ENCODE data around the gene KCNN3. TPM values are rescaled to one million over a fixed set of nuclear protein-coding genes. Genes with fewer than 3 reads are reported as not detected.
"Not testable (repeated sequence)": the region's sequence is repeated elsewhere in the genome, so short reads cannot be mapped to it uniquely, and the experiment has no call there.

The KCNN3 gene
- polyA plus RNA-seq, result 4.7 TPM
- long read RNA-seq, donor 1, full-length matches to known transcripts, result 1 of 1 reads
- long read RNA-seq, donor 1, partial matches to known transcripts, result 0 of 1 reads
- long read RNA-seq, donor 1, other reads (novel, unspliced or antisense), result 0 of 1 reads
- long read RNA-seq, donor 2, full-length matches to known transcripts, result 5 of 5 reads
- long read RNA-seq, donor 2, partial matches to known transcripts, result 0 of 5 reads
- long read RNA-seq, donor 2, other reads (novel, unspliced or antisense), result 0 of 5 reads
- long read RNA-seq, donor 3, result 0 reads
- long read RNA-seq, donor 4, result 0 reads
- long read RNA-seq, donor 5, result 0 reads
- long read RNA-seq, donor 6, result 0 reads
- long read RNA-seq, donor 7, full-length matches to known transcripts, result 1 of 1 reads
- long read RNA-seq, donor 7, partial matches to known transcripts, result 0 of 1 reads
- long read RNA-seq, donor 7, other reads (novel, unspliced or antisense), result 0 of 1 reads
- long read RNA-seq, donor 8, full-length matches to known transcripts, result 1 of 1 reads
- long read RNA-seq, donor 8, partial matches to known transcripts, result 0 of 1 reads
- long read RNA-seq, donor 8, other reads (novel, unspliced or antisense), result 0 of 1 reads
- long read RNA-seq, donor 9, result 0 reads
- long read RNA-seq, donor 10, full-length matches to known transcripts, result 2 of 2 reads
- long read RNA-seq, donor 10, partial matches to known transcripts, result 0 of 2 reads
- long read RNA-seq, donor 10, other reads (novel, unspliced or antisense), result 0 of 2 reads
- long read RNA-seq, donor 11, full-length matches to known transcripts, result 2 of 2 reads
- long read RNA-seq, donor 11, partial matches to known transcripts, result 0 of 2 reads
- long read RNA-seq, donor 11, other reads (novel, unspliced or antisense), result 0 of 2 reads

DNA sequence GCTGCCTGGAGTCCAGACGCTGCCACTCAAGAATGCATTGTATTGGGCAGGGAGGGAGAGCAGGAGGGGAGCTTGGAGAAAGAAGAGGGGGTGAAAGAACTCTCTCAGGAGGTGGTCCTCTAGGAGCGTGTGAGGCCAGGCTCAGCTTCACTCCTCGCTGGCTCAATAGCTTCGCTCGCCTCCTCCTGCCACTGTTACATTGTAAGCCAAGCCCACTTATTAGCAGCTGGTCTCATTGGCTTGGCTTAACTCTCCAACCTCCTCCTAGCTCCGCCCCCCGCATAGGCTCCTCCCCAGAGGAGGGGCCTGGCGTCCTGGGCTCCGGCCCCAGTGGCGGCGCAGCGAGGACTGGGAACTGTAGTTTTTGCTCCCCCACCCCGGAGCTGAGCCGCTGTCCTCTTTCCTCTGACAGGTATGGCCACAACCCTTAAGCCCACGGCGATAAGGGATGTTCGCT, at the start of gene KCNN3:
KCNN3 (minus strand) TSS at position 167 of the 457 bp plus-strand sequence. CDS start 317 bp downstream, outside the sequence.
- peak; percentile 93 to 95 for DNase-seq
- Histone ChIP-seq H3K27me3 (ENCODE audit: control insufficient read depth, insufficient read depth, low read length) (peaks cover 41% of the 10 kb centered on the region), H3K4me1 (ENCODE audit: control insufficient read depth, insufficient read depth, low read length) (peaks cover 5% of the 10 kb centered on the region), H3K4me3 (ENCODE audit: low read length) (peak within 1 kb of the TSS; percentile 43), H3K36me3 (ENCODE audit: control insufficient read depth, insufficient read depth, low read length) (no peaks in the 10 kb centered on the region), H3K27ac (ENCODE audit: low read length) (no peak within 1 kb of the TSS), H3K9me3 (ENCODE audit: control insufficient read depth, low read depth, low read length) (no peaks in the 10 kb centered on the region)
- no CpG with 5 or more reads among the region's 17 CpGs for WGBS (ENCODE audit: insufficient coverage, low lambda C conversion rate)

DNA sequence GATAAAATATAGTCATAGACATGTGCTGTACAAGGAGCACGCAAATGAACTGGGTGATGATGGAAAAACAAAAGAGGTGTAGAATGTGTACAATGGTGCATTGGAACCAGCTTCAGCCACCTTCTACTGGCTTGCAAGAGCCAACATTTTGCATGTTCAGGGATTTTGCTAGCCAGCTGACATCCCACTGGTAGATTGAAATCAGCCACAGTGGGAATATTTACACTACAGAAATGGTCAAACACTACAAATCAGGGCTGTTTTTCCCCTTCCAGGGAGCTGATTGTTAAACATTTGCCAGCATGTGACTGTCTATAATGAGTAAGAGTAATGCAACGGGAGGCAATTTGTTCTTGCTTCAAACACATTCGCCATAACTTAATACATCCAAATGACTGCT, 43.2 kb upstream of the KCNN3 start:
- Histone ChIP-seq H3K9me3 (ENCODE audit: control insufficient read depth, low read depth, low read length) (peaks cover 6% of the 10 kb centered on the region), H3K27ac (ENCODE audit: low read length) (no peak overlapping the region), H3K4me1 (ENCODE audit: control insufficient read depth, insufficient read depth, low read length) (no peaks in the 10 kb centered on the region), H3K36me3 (ENCODE audit: control insufficient read depth, insufficient read depth, low read length) (no peaks in the 10 kb centered on the region), H3K27me3 (ENCODE audit: control insufficient read depth, insufficient read depth, low read length) (no peaks in the 10 kb centered on the region), H3K4me3 (ENCODE audit: low read length) (no peak overlapping the region)
- DNase-seq, result no peak
- WGBS (ENCODE audit: insufficient coverage, low lambda C conversion rate), result 100% methylated on average over 2 of the region's 3 CpGs

DNA sequence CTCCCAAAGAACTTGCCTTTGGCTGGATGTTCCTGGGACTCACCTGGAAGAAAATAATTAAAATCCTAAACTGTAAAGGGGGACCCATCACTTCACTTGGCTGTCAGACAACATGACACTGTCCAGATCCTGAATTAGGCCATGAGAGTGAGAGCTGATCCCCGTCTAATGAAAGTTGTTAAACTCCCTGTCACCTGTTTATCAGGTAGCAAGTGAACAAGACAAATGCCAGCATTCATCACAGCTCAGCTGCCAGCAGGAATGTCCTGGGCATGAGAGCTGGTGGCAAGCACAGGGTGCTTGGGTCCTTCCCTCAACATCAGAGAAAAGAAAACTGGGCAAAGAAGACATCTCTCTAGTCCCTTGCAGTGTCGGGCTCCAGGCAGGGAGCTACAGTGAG, 42.7 kb upstream of the KCNN3 start:
- Histone ChIP-seq H3K4me3 (ENCODE audit: low read length) (no peak overlapping the region), H3K27me3 (ENCODE audit: control insufficient read depth, insufficient read depth, low read length) (no peaks in the 10 kb centered on the region), H3K27ac (ENCODE audit: low read length) (no peak overlapping the region), H3K36me3 (ENCODE audit: control insufficient read depth, insufficient read depth, low read length) (no peaks in the 10 kb centered on the region), H3K4me1 (ENCODE audit: control insufficient read depth, insufficient read depth, low read length) (no peaks in the 10 kb centered on the region), H3K9me3 (ENCODE audit: control insufficient read depth, low read depth, low read length) (peaks cover 6% of the 10 kb centered on the region)
- WGBS (ENCODE audit: insufficient coverage, low lambda C conversion rate), result no CpG with 5 or more reads among the region's 2 CpGs
- DNase-seq, result no peak

DNA sequence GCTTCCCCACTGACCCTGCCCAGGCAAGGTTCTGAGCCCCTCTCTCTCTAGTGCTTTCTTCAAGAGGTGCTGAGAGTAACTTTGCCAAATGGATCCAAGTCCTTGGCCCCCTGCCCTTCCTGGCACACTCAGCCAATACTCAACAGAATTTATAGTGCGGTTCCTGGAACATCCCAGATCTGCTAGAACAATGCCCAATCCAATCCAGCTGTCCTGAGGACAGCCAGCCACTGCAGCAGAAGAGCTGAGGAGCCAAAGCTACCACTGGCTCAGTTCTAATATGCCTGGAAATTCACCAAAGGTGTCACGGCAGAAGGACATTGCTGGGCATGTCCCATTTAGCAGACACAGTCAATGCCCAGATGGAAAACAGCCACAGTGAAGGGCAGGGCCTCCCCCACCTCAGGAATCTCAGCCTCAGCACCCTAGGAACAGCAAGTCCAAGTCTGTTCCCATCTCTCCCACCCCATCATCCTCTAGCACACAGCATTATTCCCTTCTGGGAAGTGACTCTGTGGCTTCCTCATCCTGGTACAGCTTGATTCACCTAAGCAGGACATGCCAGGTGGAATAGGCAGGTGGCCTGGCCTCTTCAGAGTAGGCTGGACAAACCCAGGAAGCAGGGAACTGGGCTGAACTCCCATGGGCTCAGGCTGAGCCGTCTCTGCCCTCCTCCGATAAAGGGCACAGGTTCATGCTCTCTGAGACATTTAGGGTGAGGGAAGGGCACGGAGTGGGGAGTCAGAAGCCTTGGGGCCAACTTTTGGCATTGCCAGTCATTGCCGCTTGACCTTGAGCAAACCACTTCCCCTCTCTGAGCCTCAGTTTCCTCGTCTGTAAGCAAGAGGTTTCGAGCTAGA, 41.8 kb upstream of the KCNN3 start:
- H3K36me3 ChIP-seq (ENCODE audit: control insufficient read depth, insufficient read depth, low read length), result no peaks in the 10 kb centered on the region
- WGBS (ENCODE audit: insufficient coverage, low lambda C conversion rate), result no CpG with 5 or more reads among the region's 8 CpGs
- no peak overlapping the region for H3K4me3 ChIP-seq (ENCODE audit: low read length)
- H3K9me3 ChIP-seq (ENCODE audit: control insufficient read depth, low read depth, low read length), result peaks cover 6% of the 10 kb centered on the region
- no peak for DNase-seq
- no peak overlapping the region for H3K27ac ChIP-seq (ENCODE audit: low read length)
- H3K27me3 ChIP-seq (ENCODE audit: control insufficient read depth, insufficient read depth, low read length), result no peaks in the 10 kb centered on the region
- H3K4me1 ChIP-seq (ENCODE audit: control insufficient read depth, insufficient read depth, low read length), result no peaks in the 10 kb centered on the region

DNA sequence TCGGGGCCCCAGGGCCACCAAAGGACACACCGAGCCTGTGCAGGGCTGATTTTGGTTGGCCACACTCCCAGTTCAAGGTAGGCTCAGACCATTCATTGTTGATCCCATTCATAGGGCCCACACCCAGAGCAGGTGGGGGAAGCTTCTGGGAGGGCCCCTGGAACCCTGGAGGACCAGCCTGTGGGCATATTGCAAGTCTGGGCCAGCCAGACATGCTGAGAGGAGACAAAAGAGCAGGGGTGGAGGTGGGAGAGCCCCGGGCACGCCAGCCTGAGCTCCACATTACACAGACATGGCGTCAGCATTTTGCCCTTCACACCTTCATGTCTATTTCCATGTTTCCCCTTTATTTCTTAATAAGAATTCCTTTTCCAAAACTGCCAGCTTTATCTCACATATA, 40.8 kb upstream of the KCNN3 start:
- no peaks in the 10 kb centered on the region for H3K36me3 ChIP-seq (ENCODE audit: control insufficient read depth, insufficient read depth, low read length)
- peaks cover 6% of the 10 kb centered on the region for H3K9me3 ChIP-seq (ENCODE audit: control insufficient read depth, low read depth, low read length)
- H3K4me3 ChIP-seq (ENCODE audit: low read length), result no peak overlapping the region
- WGBS (ENCODE audit: insufficient coverage, low lambda C conversion rate), result no CpG with 5 or more reads among the region's 5 CpGs
- DNase-seq, result no peak
- H3K27ac ChIP-seq (ENCODE audit: low read length), result no peak overlapping the region
- no peaks in the 10 kb centered on the region for H3K27me3 ChIP-seq (ENCODE audit: control insufficient read depth, insufficient read depth, low read length)
- H3K4me1 ChIP-seq (ENCODE audit: control insufficient read depth, insufficient read depth, low read length), result no peaks in the 10 kb centered on the region

DNA sequence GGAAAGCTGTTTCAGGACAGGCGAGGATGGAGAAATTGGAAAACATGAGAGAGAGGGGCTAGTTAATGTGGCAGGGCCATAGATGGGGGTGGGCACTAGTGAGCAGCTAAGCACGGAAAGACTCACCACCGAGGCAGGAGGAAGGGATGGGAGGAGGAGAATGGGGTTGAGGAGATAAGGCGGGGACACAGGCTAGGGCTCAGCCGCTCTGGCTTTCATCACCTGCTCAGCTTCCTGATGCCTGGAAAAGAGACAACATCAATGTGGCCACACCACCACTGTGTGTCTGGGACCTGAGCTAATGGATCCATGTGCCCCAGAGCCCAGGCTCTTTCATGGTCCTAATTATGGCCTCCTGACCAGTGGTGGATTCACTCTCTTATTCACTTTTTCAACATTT, 38.9 kb upstream of the KCNN3 start:
- WGBS (ENCODE audit: insufficient coverage, low lambda C conversion rate), result no CpG with 5 or more reads among the region's 5 CpGs
- Histone ChIP-seq H3K4me3 (ENCODE audit: low read length) (no peak overlapping the region), H3K27me3 (ENCODE audit: control insufficient read depth, insufficient read depth, low read length) (no peaks in the 10 kb centered on the region), H3K9me3 (ENCODE audit: control insufficient read depth, low read depth, low read length) (peaks cover 6% of the 10 kb centered on the region), H3K36me3 (ENCODE audit: control insufficient read depth, insufficient read depth, low read length) (no peaks in the 10 kb centered on the region), H3K27ac (ENCODE audit: low read length) (no peak overlapping the region), H3K4me1 (ENCODE audit: control insufficient read depth, insufficient read depth, low read length) (no peaks in the 10 kb centered on the region)
- no peak for DNase-seq

DNA sequence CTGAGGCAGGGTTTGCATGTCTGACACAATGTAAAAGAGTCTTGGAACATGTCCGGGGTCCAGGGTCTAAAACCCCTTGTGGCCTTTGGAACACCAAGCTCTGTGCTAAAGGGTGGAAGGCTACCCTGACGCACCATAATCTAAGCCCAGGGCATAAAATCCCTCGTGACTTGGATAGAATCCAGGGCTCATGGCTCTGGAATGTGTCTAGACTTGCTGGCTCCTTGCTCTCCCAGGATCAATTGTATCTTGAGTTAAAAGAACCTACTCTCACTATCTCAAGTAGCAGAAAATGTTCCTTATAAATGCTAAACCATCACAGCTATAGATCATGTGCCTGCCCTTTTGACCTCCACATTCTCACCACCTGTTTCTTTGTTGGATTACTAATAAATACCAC, 38.0 kb upstream of the KCNN3 start:
- DNase-seq; H3K27me3 ChIP-seq (ENCODE audit: control insufficient read depth, insufficient read depth, low read length); H3K9me3 ChIP-seq (ENCODE audit: control insufficient read depth, low read depth, low read length); H3K27ac ChIP-seq (ENCODE audit: low read length); H3K36me3 ChIP-seq (ENCODE audit: control insufficient read depth, insufficient read depth, low read length); H3K4me1 ChIP-seq (ENCODE audit: control insufficient read depth, insufficient read depth, low read length); H3K4me3 ChIP-seq (ENCODE audit: low read length): not testable (repeated sequence)
- WGBS (ENCODE audit: insufficient coverage, low lambda C conversion rate), result no CpG with 5 or more reads among the region's 3 CpGs

DNA sequence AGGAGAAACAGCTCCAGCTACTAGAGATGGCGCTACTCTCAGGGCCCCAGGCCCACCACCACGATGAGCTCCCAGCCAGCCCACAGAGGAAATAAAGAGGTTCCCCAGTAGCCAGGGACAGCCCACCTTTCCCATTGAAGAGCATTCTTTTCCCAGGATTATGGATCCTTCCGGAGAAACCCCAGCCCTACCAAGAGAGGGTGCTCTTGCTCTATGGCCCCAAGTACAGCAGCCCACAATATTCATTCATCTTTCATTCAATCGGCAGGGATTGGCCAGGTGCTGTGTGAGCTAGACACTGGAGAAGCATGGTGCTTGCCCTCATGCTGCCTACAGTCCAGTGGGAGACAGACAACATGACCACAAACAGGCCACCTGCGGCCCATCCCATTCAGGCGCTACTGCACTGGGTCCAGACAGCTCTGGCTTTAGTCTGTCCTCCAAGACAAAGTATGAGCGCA, 36.6 kb upstream of the KCNN3 start:
- peaks cover 6% of the 10 kb centered on the region for H3K9me3 ChIP-seq (ENCODE audit: control insufficient read depth, low read depth, low read length)
- H3K36me3 ChIP-seq (ENCODE audit: control insufficient read depth, insufficient read depth, low read length), result no peaks in the 10 kb centered on the region
- no peaks in the 10 kb centered on the region for H3K4me1 ChIP-seq (ENCODE audit: control insufficient read depth, insufficient read depth, low read length)
- WGBS (ENCODE audit: insufficient coverage, low lambda C conversion rate), result no CpG with 5 or more reads among the region's 7 CpGs
- peak; percentile 18 to 19 for DNase-seq
- no peak overlapping the region for H3K4me3 ChIP-seq (ENCODE audit: low read length)
- no peak overlapping the region for H3K27ac ChIP-seq (ENCODE audit: low read length)
- H3K27me3 ChIP-seq (ENCODE audit: control insufficient read depth, insufficient read depth, low read length), result no peaks in the 10 kb centered on the region

DNA sequence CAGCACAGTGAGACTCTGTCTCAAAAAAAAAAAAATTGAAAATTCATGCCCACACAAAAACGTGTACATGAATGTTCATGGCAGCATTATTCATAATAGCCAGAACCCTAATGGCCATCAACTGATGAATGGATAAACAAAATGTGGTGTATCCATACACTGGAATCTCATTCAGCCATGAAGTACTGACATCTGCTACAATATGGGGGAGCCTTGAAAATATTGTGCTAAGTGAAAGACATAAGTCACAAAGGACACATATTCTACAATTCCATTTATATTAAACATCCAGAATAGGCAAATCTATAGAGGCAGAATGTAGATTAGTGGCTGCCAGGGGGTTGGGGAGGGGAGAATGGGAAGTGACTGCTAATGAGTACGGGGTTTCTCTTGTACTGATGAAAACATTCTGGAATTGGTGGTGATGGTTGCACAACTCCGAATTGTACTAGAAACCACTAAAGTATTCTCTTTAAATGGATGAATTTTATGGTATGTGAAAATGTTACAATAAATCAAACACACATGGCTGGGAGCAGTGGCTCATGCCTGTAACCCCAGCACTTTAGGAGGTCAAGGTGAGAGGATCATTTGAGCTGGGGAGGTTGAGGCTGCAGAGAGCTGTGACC, 33.0 kb upstream of the KCNN3 start:
- no peaks in the 10 kb centered on the region for H3K9me3 ChIP-seq (ENCODE audit: control insufficient read depth, low read depth, low read length)
- H3K4me1 ChIP-seq (ENCODE audit: control insufficient read depth, insufficient read depth, low read length), result no peaks in the 10 kb centered on the region
- H3K27ac ChIP-seq (ENCODE audit: low read length), result no peak overlapping the region
- DNase-seq, result no peak
- H3K27me3 ChIP-seq (ENCODE audit: control insufficient read depth, insufficient read depth, low read length), result no peaks in the 10 kb centered on the region
- H3K4me3 ChIP-seq (ENCODE audit: low read length), result no peak overlapping the region
- no peaks in the 10 kb centered on the region for H3K36me3 ChIP-seq (ENCODE audit: control insufficient read depth, insufficient read depth, low read length)
- no CpG with 5 or more reads among the region's 3 CpGs for WGBS (ENCODE audit: insufficient coverage, low lambda C conversion rate)
